ENCODE measurements around the gene CNTN1. TPM values are rescaled to one million over a fixed set of nuclear protein-coding genes. Genes with fewer than 3 reads are reported as not detected.

Gene CNTN1
- total and polyA plus RNA-seq, 2 of the 13 experiments (the other 11 are each of a cell fraction or from before 2014, with no cell fraction given) = 0.01 to 0.07 TPM

DNA sequence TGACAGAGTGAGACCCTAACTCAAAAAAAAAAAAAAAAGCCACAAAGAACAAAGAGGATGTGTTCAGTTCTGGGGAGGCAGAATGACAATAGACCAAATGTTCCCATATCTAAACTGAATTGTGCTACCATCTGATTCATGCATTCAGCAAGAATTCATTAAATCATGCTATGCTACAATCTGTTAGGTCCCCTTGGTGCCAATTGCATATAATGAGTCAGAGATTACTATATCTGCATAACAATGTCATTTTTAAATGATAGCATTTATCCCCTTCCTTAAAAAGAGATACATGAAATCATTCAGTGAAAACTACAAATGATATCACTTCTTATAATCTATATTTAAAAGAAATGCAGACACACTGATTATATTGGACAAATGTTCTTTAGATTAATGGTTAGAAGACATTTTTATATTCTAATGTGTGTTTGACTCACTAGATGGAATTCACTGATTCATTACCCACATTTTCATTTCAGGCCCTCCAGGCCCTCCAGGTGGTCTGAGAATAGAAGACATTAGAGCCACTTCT is 288.3 kb downstream of the CNTN1 start:
- ChIA-PET POLR2A (no interaction called here), CTCF (ENCODE audit: low intra/inter-chr PET ratio, low total read pairs) (no interaction called here)
- Histone ChIP-seq H3K4me2 (ENCODE audit: low read depth, low read length) (no peak overlapping the region), H3K9me3 (ENCODE audit: low read length) (no peaks in the 10 kb centered on the region), H4K20me1 (ENCODE audit: insufficient read depth, low read length) (no peaks in the 10 kb centered on the region), H3K79me2 (ENCODE audit: insufficient read depth, low read length) (no peaks in the 10 kb centered on the region), H3K4me3 (replicated peaks in 1 of 3; ENCODE audit: insufficient read depth in 1 of 3, low read depth in 2 of 3, low read length in 3 of 3) (no peak overlapping the region), H3K9ac (ENCODE audit: insufficient read depth, low read depth, low read length) (no peak overlapping the region), H2AFZ (ENCODE audit: low read length) (no peak overlapping the region), H3K4me1 (ENCODE audit: insufficient read depth, low read length) (no peaks in the 10 kb centered on the region), H3K27ac (ENCODE audit: extremely low read length, insufficient read depth, low read length) (no peak overlapping the region), H3K36me3 (replicated peaks in 1 of 2; ENCODE audit: control insufficient read depth in 1 of 2, insufficient read depth in 2 of 2, low read length in 2 of 2) (no peaks in the 10 kb centered on the region), H3K27me3 (ENCODE audit: control insufficient read depth in 1 of 2, insufficient read depth in 2 of 2, low read length in 2 of 2) (no peaks in the 10 kb centered on the region)
- intact Hi-C loops (cut with micrococcal nuclease; ENCODE audit: unreplicated experiment) = no loop called here
- in situ Hi-C loops (cut with HindIII; ENCODE audit: extremely low pct_ligation_motif_present, low pct_unique_long_range_greater_than_20kb) = no loop called here
- FAIRE-seq (no peak), DNase-seq (ENCODE audit: low spot score) (no peak), ATAC-seq (no peak)
- TF ChIP-seq ZNF3 (CRISPR knock-in tag; IDR thresholded peaks at IDR 0.05) = no peak
- no TSS peak for BruUV-seq (replicated peaks)

DNA sequence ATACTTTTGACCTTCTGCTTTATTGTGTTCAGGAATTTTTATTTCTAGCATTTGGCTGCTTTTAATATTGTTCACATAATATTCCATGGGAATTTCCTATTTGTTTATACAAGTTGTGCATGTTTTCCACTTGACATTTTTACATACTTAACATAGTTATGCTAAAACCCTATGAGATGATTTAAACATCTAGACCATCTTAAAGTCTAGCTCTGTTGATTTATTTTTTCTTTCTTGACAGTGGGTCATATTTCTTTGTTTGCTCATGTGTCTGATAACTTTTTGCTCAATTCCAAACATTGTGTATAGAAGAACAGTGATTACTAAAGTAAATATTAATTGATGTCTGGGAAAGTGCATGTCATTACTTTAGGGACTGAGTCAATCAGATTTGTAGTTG is 293.8 kb downstream of the CNTN1 start:
- no peak overlapping the region for H3K4me2 ChIP-seq (ENCODE audit: low read depth, low read length)
- POLR2A ChIA-PET = no interaction called here
- H4K20me1 ChIP-seq (ENCODE audit: insufficient read depth, low read length) = no peaks in the 10 kb centered on the region
- H3K4me1 ChIP-seq (ENCODE audit: insufficient read depth, low read length) = no peaks in the 10 kb centered on the region
- CTCF ChIA-PET (ENCODE audit: low intra/inter-chr PET ratio, low total read pairs) = no interaction called here
- H3K9me3 ChIP-seq (ENCODE audit: low read length) = no peaks in the 10 kb centered on the region
- no peak overlapping the region for H3K9ac ChIP-seq (ENCODE audit: insufficient read depth, low read depth, low read length)
- no peaks in the 10 kb centered on the region for H3K36me3 ChIP-seq (replicated peaks in 1 of 2; ENCODE audit: control insufficient read depth in 1 of 2, insufficient read depth in 2 of 2, low read length in 2 of 2)
- TF ChIP-seq ZNF230 (CRISPR knock-in tag; IDR thresholded peaks at IDR 0.05) (no peak), ZBTB7A (CRISPR knock-in tag; IDR thresholded peaks at IDR 0.05) (no peak), DPF2 (CRISPR knock-in tag; IDR thresholded peaks at IDR 0.05; ENCODE audit: borderline replicate concordance, low read depth) (no peak), ZNF703 (CRISPR knock-in tag; IDR thresholded peaks at IDR 0.05; ENCODE audit: borderline replicate concordance) (no peak), DNMT1 (CRISPR knock-in tag; IDR thresholded peaks at IDR 0.05) (no peak), ZNF564 (CRISPR knock-in tag; IDR thresholded peaks at IDR 0.05) (no peak)
- TF ChIP-seq, protein P1, sequence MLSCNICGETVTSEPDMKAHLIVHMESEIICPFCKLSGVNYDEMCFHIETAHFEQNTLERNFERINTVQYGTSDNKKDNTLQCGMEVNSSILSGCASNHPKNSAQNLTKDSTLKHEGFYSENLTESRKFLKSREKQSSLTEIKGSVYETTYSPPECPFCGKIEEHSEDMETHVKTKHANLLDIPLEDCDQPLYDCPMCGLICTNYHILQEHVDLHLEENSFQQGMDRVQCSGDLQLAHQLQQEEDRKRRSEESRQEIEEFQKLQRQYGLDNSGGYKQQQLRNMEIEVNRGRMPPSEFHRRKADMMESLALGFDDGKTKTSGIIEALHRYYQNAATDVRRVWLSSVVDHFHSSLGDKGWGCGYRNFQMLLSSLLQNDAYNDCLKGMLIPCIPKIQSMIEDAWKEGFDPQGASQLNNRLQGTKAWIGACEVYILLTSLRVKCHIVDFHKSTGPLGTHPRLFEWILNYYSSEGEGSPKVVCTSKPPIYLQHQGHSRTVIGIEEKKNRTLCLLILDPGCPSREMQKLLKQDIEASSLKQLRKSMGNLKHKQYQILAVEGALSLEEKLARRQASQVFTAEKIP (CRISPR knock-in tag; IDR thresholded peaks at IDR 0.05; ENCODE audit: borderline replicate concordance) = no peak
- TF ChIP-seq, protein P2, sequence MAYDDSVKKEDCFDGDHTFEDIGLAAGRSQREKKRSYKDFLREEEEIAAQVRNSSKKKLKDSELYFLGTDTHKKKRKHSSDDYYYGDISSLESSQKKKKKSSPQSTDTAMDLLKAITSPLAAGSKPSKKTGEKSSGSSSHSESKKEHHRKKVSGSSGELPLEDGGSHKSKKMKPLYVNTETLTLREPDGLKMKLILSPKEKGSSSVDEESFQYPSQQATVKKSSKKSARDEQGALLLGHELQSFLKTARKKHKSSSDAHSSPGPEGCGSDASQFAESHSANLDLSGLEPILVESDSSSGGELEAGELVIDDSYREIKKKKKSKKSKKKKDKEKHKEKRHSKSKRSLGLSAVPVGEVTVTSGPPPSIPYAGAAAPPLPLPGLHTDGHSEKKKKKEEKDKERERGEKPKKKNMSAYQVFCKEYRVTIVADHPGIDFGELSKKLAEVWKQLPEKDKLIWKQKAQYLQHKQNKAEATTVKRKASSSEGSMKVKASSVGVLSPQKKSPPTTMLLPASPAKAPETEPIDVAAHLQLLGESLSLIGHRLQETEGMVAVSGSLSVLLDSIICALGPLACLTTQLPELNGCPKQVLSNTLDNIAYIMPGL (CRISPR knock-in tag; IDR thresholded peaks at IDR 0.05; ENCODE audit: borderline replicate concordance in 1 of 2, low read depth in 1 of 2) = no peak
- TF ChIP-seq, protein P3, sequence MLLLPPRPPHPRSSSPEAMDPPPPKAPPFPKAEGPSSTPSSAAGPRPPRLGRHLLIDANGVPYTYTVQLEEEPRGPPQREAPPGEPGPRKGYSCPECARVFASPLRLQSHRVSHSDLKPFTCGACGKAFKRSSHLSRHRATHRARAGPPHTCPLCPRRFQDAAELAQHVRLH (CRISPR knock-in tag; IDR thresholded peaks at IDR 0.05; ENCODE audit: borderline replicate concordance, low read depth) = no peak
- TF ChIP-seq, protein P4, sequence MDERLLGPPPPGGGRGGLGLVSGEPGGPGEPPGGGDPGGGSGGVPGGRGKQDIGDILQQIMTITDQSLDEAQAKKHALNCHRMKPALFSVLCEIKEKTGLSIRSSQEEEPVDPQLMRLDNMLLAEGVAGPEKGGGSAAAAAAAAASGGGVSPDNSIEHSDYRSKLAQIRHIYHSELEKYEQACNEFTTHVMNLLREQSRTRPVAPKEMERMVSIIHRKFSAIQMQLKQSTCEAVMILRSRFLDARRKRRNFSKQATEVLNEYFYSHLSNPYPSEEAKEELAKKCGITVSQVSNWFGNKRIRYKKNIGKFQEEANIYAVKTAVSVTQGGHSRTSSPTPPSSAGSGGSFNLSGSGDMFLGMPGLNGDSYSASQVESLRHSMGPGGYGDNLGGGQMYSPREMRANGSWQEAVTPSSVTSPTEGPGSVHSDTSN (CRISPR knock-in tag; IDR thresholded peaks at IDR 0.05) = no peak
- FAIRE-seq (no peak), ATAC-seq (no peak), DNase-seq (ENCODE audit: low spot score) (no peak)
- H3K27ac ChIP-seq (ENCODE audit: extremely low read length, insufficient read depth, low read length) = no peak overlapping the region
- no peaks in the 10 kb centered on the region for H3K79me2 ChIP-seq (ENCODE audit: insufficient read depth, low read length)
- H3K4me3 ChIP-seq (replicated peaks in 1 of 3; ENCODE audit: insufficient read depth in 1 of 3, low read depth in 2 of 3, low read length in 3 of 3) = no peak overlapping the region
- H3K27me3 ChIP-seq (ENCODE audit: control insufficient read depth in 1 of 2, insufficient read depth in 2 of 2, low read length in 2 of 2) = no peaks in the 10 kb centered on the region
- BruUV-seq (replicated peaks) = no TSS peak
- in situ Hi-C loops (cut with HindIII; ENCODE audit: extremely low pct_ligation_motif_present, low pct_unique_long_range_greater_than_20kb) = no loop called here
- intact Hi-C loops (cut with micrococcal nuclease; ENCODE audit: unreplicated experiment) = no loop called here
- H2AFZ ChIP-seq (ENCODE audit: low read length) = no peak overlapping the region

Measured in HepG2 (cell line).